CD8-positive, alpha-beta memory T cell (primary cell): ENCODE results near the gene IKBIP. TPM values are rescaled to one million over a fixed set of nuclear protein-coding genes. Genes with fewer than 3 reads are reported as not detected.

Experiments used
- CTCF ChIA-PET: fragments of 350-600 bp; sonication (Branson Sonifier 250); formaldehyde crosslinking; loops from one replicate; lab custom pipeline; 2021; ENCODE audit warnings: antibody characterized with exemption; lab: Charles Lee
- POLR2A ChIA-PET: fragments of 350-600 bp; sonication (Branson Sonifier 250); formaldehyde crosslinking; loops from one replicate; lab custom pipeline; 2021; ENCODE audit warnings: antibody characterized with exemption; lab: Charles Lee
- DNase-seq, 5 donors: peaks; one replicate each; pipeline versions ENCODE4 v3.0.0 to v3.0.0-alpha.2; 2020 to 2022; ENCODE audit warnings: mixed read lengths in 1 of 5
- H3K27ac ChIP-seq: one replicate; pipeline ENCODE4 v1.7.0; 2013; ENCODE audit warnings: low read depth, mild to moderate bottlenecking, low read length, moderate library complexity
- H3K27me3 ChIP-seq: 2 replicates; pipeline ENCODE4 v1.7.0; 2013; ENCODE audit warnings: low read length, mild to moderate bottlenecking; ENCODE audit not compliant: insufficient read depth, poor library complexity, severe bottlenecking
- H3K36me3 ChIP-seq: 2 replicates; pipeline ENCODE4 v1.7.0; 2013; ENCODE audit warnings: mild to moderate bottlenecking, low read length, moderate library complexity; ENCODE audit not compliant: insufficient read depth
- H3K4me1 ChIP-seq: 2 replicates; pipeline ENCODE4 v1.7.0; 2013; ENCODE audit warnings: mild to moderate bottlenecking, low read length, moderate library complexity; ENCODE audit not compliant: insufficient read depth
- H3K4me3 ChIP-seq: 2 replicates; pipeline ENCODE4 v1.7.0; 2013; ENCODE audit warnings: mild to moderate bottlenecking, low read length
- H3K9me3 ChIP-seq: 2 replicates; pipeline ENCODE4 v1.7.0; 2013; ENCODE audit warnings: mild to moderate bottlenecking, low read length
- H3K27ac Mint-ChIP-seq, 8 donors: one replicate each; pipeline ENCODE4 v1.8.0; 2020 to 2021; ENCODE audit warnings: mixed read lengths in 8 of 8, mild to moderate bottlenecking in 6 of 8, inconsistent platforms in 3 of 8, moderate library complexity in 3 of 8
- H3K27me3 Mint-ChIP-seq, 2 donors: one replicate each; pipeline ENCODE4 v1.8.0; 2020 to 2021; ENCODE audit warnings: mixed read lengths in 2 of 2, mild to moderate bottlenecking in 1 of 2, moderate library complexity in 1 of 2
- H3K36me3 Mint-ChIP-seq, 3 donors: one replicate each; pipeline ENCODE4 v1.8.0; 2020 to 2021; ENCODE audit warnings: mixed read lengths in 3 of 3, inconsistent platforms in 1 of 3, mild to moderate bottlenecking in 1 of 3
- H3K4me1 Mint-ChIP-seq, 3 donors: one replicate each; pipeline ENCODE4 v1.8.0; 2020 to 2021; ENCODE audit warnings: mixed read lengths in 3 of 3, inconsistent platforms in 1 of 3, mild to moderate bottlenecking in 1 of 3
- H3K4me3 Mint-ChIP-seq, 7 donors: one replicate each; pipeline ENCODE4 v1.8.0; 2020 to 2021; ENCODE audit warnings: mixed read lengths in 7 of 7, mild to moderate bottlenecking in 6 of 7, moderate library complexity in 4 of 7, inconsistent platforms in 2 of 7
- H3K9me3 Mint-ChIP-seq, 5 donors: one replicate each; pipeline ENCODE4 v1.8.0; 2020 to 2022; ENCODE audit warnings: mixed read lengths in 5 of 5, mild to moderate bottlenecking in 3 of 5, moderate library complexity in 2 of 5, inconsistent platforms in 1 of 5
- polyA plus RNA-seq: library from polyadenylated mRNA; unstranded; fragments of 300-500 nt; fragmentation: Illumina TruSeq; gene quantifications from one replicate; pipeline ENCODE4 v1.2.3, GENCODE V29; 2021
- total RNA-seq, 2 experiments: library from RNA; stranded (reverse); gene quantifications; one replicate each; pipeline ENCODE4 v1.2.3, GENCODE V29; 2021

Gene IKBIP
- total and polyA plus RNA-seq, 3 experiments from 2014 or later: 9.4 to 30.4 (median 29.4) TPM

- H3K4me1 ChIP-seq: no peaks in the 10 kb centered on the region
- POLR2A ChIA-PET: interaction anchor here (0.6 kb wide), 1 partner anchor 204 kb away, joined by 3 read pairs; no protein-coding TSS in a partner anchor
- no peaks in the 10 kb centered on the region for H3K27me3 ChIP-seq
- H3K27ac ChIP-seq: no peak overlapping the region
- peaks cover 0 to 2% (median 0%) of the 10 kb centered on the region in 5 donors for H3K9me3 Mint-ChIP-seq
- DNase-seq: no peak
- CTCF ChIA-PET: interaction anchor here (1.0 kb wide), 1 partner anchor 108 kb away, joined by 3 read pairs; no protein-coding TSS in a partner anchor
- H3K4me1 Mint-ChIP-seq: peaks cover 3 to 10% (median 6%) of the 10 kb centered on the region in 3 donors
- no peak overlapping the region for H3K4me3 Mint-ChIP-seq
- H3K36me3 ChIP-seq: peaks cover 7% of the 10 kb centered on the region
- H3K36me3 Mint-ChIP-seq: peaks cover 6 to 69% (median 20%) of the 10 kb centered on the region in 3 donors
- H3K27me3 Mint-ChIP-seq: no peaks in the 10 kb centered on the region
- H3K27ac Mint-ChIP-seq: no peak overlapping the region
- no peaks in the 10 kb centered on the region for H3K9me3 ChIP-seq
- H3K4me3 ChIP-seq: no peak overlapping the region
Observed at GRCh38 chr12:98674841-98675240, 30.3 kb upstream of the IKBIP start.

DNA sequence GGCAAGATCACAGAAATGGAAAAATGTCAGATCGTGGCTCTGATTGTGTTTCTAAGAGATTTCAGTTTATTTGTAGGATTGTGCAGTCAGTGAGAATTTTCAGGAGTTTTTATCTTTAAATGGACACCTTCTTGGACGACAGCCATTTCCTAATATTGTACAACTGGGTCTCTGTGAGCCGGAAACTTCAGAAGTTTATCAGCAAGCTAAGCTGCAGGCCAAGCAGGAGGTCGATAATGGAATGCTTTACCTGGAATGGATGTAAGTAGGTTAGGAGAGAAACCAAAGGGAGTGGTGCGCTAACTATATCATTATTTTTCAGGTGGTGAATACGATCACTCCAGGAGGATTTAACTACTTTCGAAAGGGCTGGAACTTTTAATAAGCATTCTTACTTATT lies 26.9 kb upstream of the IKBIP start:
- Mint-ChIP-seq H3K9me3 (peaks cover 0 to 2% (median 0%) of the 10 kb centered on the region in 5 donors), H3K4me3 (no peak overlapping the region), H3K27me3 (no peaks in the 10 kb centered on the region), H3K27ac (peak overlapping the region in 1 of 8 donors; percentile 52), H3K4me1 (peaks cover 16 to 20% (median 18%) of the 10 kb centered on the region in 3 donors), H3K36me3 (peaks cover 13 to 71% (median 22%) of the 10 kb centered on the region in 3 donors)
- H3K4me3 ChIP-seq: no peak overlapping the region
- no peak for DNase-seq
- ChIA-PET CTCF (no interaction called here), POLR2A (no interaction called here)
- no peaks in the 10 kb centered on the region for H3K4me1 ChIP-seq
- peaks cover 13% of the 10 kb centered on the region for H3K36me3 ChIP-seq
- no peaks in the 10 kb centered on the region for H3K27me3 ChIP-seq
- H3K9me3 ChIP-seq: no peaks in the 10 kb centered on the region
- H3K27ac ChIP-seq: no peak overlapping the region

DNA sequence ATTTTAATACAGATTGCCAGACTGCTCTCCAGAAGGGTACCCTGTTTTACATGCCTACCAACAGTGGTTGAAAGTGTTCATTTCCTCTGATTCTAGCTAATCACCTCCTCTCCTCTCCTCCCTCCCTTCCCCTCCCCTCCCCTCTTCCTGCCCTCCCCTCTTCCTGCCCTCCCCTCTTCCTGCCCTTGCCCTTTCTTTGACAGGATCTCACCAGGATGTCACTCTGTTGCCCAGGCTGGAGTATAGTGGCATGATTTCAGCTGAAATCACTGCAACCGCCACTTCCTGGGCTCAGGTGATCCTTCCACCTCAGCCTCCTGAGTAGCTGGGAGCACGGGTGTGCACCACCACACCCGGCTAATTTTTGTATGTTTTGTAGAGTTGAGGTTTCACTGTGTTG lies 25.2 kb upstream of the IKBIP start:
- Histone ChIP-seq H3K4me3 (no peak overlapping the region), H3K36me3 (peaks cover 20% of the 10 kb centered on the region), H3K4me1 (no peaks in the 10 kb centered on the region), H3K27ac (no peak overlapping the region), H3K27me3 (no peaks in the 10 kb centered on the region), H3K9me3 (no peaks in the 10 kb centered on the region)
- ChIA-PET POLR2A (no interaction called here), CTCF (interaction anchor here (0.8 kb wide), 1 partner anchor 103 kb away, joined by 3 read pairs; no protein-coding TSS in a partner anchor)
- H3K27me3 Mint-ChIP-seq: no peaks in the 10 kb centered on the region
- peaks cover 0 to 2% (median 0%) of the 10 kb centered on the region in 5 donors for H3K9me3 Mint-ChIP-seq
- H3K27ac Mint-ChIP-seq: peak overlapping the region in 4 of 8 donors; percentile 23 to 57 (median 46)
- H3K36me3 Mint-ChIP-seq: peaks cover 21 to 73% (median 29%) of the 10 kb centered on the region in 3 donors
- DNase-seq: no peak
- H3K4me1 Mint-ChIP-seq: peaks cover 16 to 20% (median 18%) of the 10 kb centered on the region in 3 donors
- H3K4me3 Mint-ChIP-seq: peak overlapping the region in 1 of 7 donors; percentile 13

GRCh38 chr12:98660521-98660920 lies 15.9 kb upstream of the IKBIP start:
- H3K9me3 Mint-ChIP-seq: no peaks in the 10 kb centered on the region
- H3K36me3 Mint-ChIP-seq: peaks cover 6 to 83% (median 15%) of the 10 kb centered on the region in 3 donors
- peak overlapping the region in 5 of 8 donors; percentile 19 to 58 (median 29) for H3K27ac Mint-ChIP-seq
- H3K27me3 Mint-ChIP-seq: no peaks in the 10 kb centered on the region
- Histone ChIP-seq H3K36me3 (peaks cover 11% of the 10 kb centered on the region), H3K9me3 (no peaks in the 10 kb centered on the region), H3K27me3 (no peaks in the 10 kb centered on the region), H3K4me3 (no peak overlapping the region), H3K27ac (no peak overlapping the region), H3K4me1 (no peaks in the 10 kb centered on the region)
- POLR2A ChIA-PET: no interaction called here
- no peak overlapping the region for H3K4me3 Mint-ChIP-seq
- CTCF ChIA-PET: no interaction called here
- H3K4me1 Mint-ChIP-seq: peaks cover 8 to 14% (median 13%) of the 10 kb centered on the region in 3 donors
- DNase-seq: no peak

DNA sequence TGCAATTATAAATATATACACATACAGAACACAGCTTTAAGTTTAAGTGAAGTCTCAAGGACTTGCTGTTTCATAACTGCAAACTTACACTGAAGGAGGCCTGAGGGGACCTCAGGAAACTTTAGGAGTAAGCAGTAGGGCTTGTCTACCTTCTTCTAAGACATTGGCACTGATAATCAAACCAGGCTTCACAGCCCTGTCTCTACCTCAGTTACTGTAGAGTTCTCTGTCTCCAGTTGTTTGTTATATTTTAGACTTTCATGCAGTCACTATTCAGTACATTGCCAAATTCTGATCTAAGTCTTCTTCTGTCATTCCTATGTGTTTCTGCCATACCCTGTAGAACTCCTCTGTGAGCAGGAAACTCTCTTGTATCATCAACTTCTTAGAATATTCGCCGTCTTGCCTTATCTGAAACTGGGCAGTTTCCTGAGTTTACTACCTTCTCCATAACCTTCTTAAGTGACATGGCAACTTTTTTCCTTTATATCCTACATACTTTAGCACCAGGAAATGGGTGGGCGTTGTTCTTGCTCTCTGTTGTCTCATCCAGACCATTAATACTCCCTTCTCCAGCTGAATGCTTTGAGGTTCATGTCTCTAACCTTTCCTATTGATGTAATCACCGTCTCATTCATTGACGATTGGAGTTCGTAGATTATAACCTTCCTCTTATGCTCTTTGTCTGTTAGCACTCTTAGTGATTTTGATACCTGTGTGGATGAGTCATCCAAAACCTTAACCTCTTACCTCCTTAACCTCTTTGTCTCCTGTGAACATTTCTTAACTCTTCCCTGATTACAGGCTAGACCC lies 11.9 kb upstream of the IKBIP start:
- CTCF ChIA-PET: no interaction called here
- Mint-ChIP-seq H3K36me3 (peaks cover 8 to 61% (median 13%) of the 10 kb centered on the region in 3 donors), H3K4me3 (no peak overlapping the region), H3K27me3 (no peaks in the 10 kb centered on the region), H3K4me1 (peaks cover 11 to 19% (median 19%) of the 10 kb centered on the region in 3 donors), H3K9me3 (no peaks in the 10 kb centered on the region), H3K27ac (peak overlapping the region in 5 of 8 donors; percentile 0 to 30 (median 2))
- no peak overlapping the region for H3K27ac ChIP-seq
- no peaks in the 10 kb centered on the region for H3K4me1 ChIP-seq
- DNase-seq: no peak
- H3K36me3 ChIP-seq: peaks cover 3% of the 10 kb centered on the region
- no peak overlapping the region for H3K4me3 ChIP-seq
- POLR2A ChIA-PET: interaction anchor here (0.7 kb wide), 1 partner anchor 26 kb away, joined by 4 read pairs; no protein-coding TSS in a partner anchor
- H3K9me3 ChIP-seq: no peaks in the 10 kb centered on the region
- no peaks in the 10 kb centered on the region for H3K27me3 ChIP-seq

GRCh38 chr12:98653866-98654493 lies 9.4 kb upstream of the IKBIP start:
- no peaks in the 10 kb centered on the region for H3K36me3 ChIP-seq
- no peaks in the 10 kb centered on the region for H3K27me3 Mint-ChIP-seq
- POLR2A ChIA-PET: interaction anchor here (1.1 kb wide), 1 partner anchor 61 kb away, joined by 3 read pairs; the partner anchor contains the start of gene SLC25A3
- CTCF ChIA-PET: interaction anchor here (0.7 to 2.1 kb wide), 7 partner anchors 9 to 164 kb away, joined by 3 to 23 read pairs (median 4); partner anchors contain the start of genes APAF1, IKBIP and SLC25A3
- peaks cover 4 to 61% (median 15%) of the 10 kb centered on the region in 3 donors for H3K36me3 Mint-ChIP-seq
- peaks cover 12 to 23% (median 16%) of the 10 kb centered on the region in 3 donors for H3K4me1 Mint-ChIP-seq
- H3K27ac ChIP-seq: no peak overlapping the region
- no peak overlapping the region for H3K4me3 ChIP-seq
- H3K27ac Mint-ChIP-seq: no peak overlapping the region
- no peak overlapping the region for H3K4me3 Mint-ChIP-seq
- peak in 2 of 5 donors; percentile 39 to 49 for DNase-seq
- H3K27me3 ChIP-seq: no peaks in the 10 kb centered on the region
- H3K9me3 ChIP-seq: no peaks in the 10 kb centered on the region
- no peaks in the 10 kb centered on the region for H3K9me3 Mint-ChIP-seq
- no peaks in the 10 kb centered on the region for H3K4me1 ChIP-seq

DNA sequence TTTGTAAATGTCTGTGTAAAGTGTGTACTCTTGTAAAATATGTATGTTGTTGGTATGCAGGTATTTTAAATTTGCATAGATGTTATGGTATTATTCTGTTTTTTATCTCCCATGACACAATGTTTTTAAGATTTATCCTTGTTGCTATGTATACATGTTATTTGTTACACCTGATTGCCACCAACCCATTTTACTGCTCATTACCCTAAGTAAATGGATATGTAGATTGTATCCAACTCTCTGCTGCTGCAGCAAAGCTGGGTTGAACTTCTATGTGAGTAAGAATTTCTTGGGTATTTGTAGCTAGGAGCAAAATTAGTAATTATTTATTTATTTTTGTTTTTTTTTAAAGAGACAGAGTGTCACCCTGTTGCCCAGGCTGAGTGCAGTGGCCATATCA lies 6.7 kb upstream of the IKBIP start:
- peak overlapping the region in 2 of 8 donors; percentile 4 to 82 for H3K27ac Mint-ChIP-seq
- peaks cover 25 to 37% (median 30%) of the 10 kb centered on the region in 3 donors for H3K4me1 Mint-ChIP-seq
- H3K27me3 Mint-ChIP-seq: no peaks in the 10 kb centered on the region
- H3K4me3 Mint-ChIP-seq: no peak overlapping the region
- ChIA-PET POLR2A (no interaction called here), CTCF (interaction anchor here (1.2 to 4.1 kb wide), 4 partner anchors 40 to 160 kb away, joined by 3 to 30 read pairs (median 4); no protein-coding TSS in a partner anchor)
- H3K27me3 ChIP-seq: no peaks in the 10 kb centered on the region
- no peaks in the 10 kb centered on the region for H3K9me3 Mint-ChIP-seq
- DNase-seq: no peak
- H3K9me3 ChIP-seq: no peaks in the 10 kb centered on the region
- peaks cover 7% of the 10 kb centered on the region for H3K4me1 ChIP-seq
- no peak overlapping the region for H3K27ac ChIP-seq
- peaks cover 4% of the 10 kb centered on the region for H3K36me3 ChIP-seq
- H3K4me3 ChIP-seq: no peak overlapping the region
- H3K36me3 Mint-ChIP-seq: peaks cover 4 to 48% (median 12%) of the 10 kb centered on the region in 3 donors
